GM12878 (cell line): ENCODE measurements around the gene EFCAB9. TPM values are rescaled to one million over a fixed set of nuclear protein-coding genes. Genes with fewer than 3 reads are reported as not detected.

Source experiments
- BACH1 ChIP-seq: fragments of 450-650 bp; IDR thresholded peaks from 2 replicates; pipeline ENCODE4 v1.6.1; 2017; ENCODE audit warnings: mild to moderate bottlenecking, borderline replicate concordance
- BHLHE40 ChIP-seq, 2 experiments: fragments of 450-650 bp in 1 of 2; IDR thresholded peaks; 2 replicates each; pipeline ENCODE4 v1.6.1; 2011 to 2017; ENCODE audit warnings: low read depth in 2 of 2, borderline replicate concordance in 1 of 2, improper control_type of control experiment in 1 of 2, low read length in 1 of 2, mild to moderate bottlenecking in 1 of 2
- CHD1 ChIP-seq: IDR thresholded peaks from 2 replicates; pipeline ENCODE4 v1.6.1; 2012; ENCODE audit warnings: low read depth, low read length, improper control_type of control experiment
- MEF2A ChIP-seq: IDR thresholded peaks from 2 replicates; pipeline ENCODE4 v1.6.1; 2011; ENCODE audit warnings: low read depth, mild to moderate bottlenecking, low read length, moderate library complexity; ENCODE audit not compliant: insufficient read depth
- MTA2 ChIP-seq: fragments of 450-650 bp; IDR thresholded peaks from 2 replicates; pipeline ENCODE4 v1.6.1; 2016; ENCODE audit warnings: low read depth, mild to moderate bottlenecking, moderate library complexity
- POLR2A ChIP-seq: IDR thresholded peaks from 2 replicates; pipeline ENCODE4 v1.6.1; 2011; ENCODE audit warnings: low read depth, mild to moderate bottlenecking, low read length
- POLR2AphosphoS2 ChIP-seq: IDR thresholded peaks from 2 replicates; pipeline ENCODE4 v1.6.1; 2011; ENCODE audit warnings: low read depth, mild to moderate bottlenecking, low read length, improper control_type of control experiment, moderate library complexity
- SIN3A ChIP-seq: IDR thresholded peaks from 2 replicates; pipeline ENCODE4 v1.6.1; 2012; ENCODE audit warnings: low read depth, low read length, improper control_type of control experiment
- SREBF2 ChIP-seq: IDR thresholded peaks from 2 replicates; pipeline ENCODE4 v1.6.1; 2012; ENCODE audit warnings: mild to moderate bottlenecking, low read length
- TCF12 ChIP-seq: IDR thresholded peaks from 2 replicates; pipeline ENCODE4 v1.6.1; 2011; ENCODE audit warnings: low read depth, mild to moderate bottlenecking, low read length
- ZSCAN29 ChIP-seq: fragments of 450-650 bp; IDR thresholded peaks from 2 replicates; pipeline ENCODE4 v1.6.1; 2017; ENCODE audit warnings: mild to moderate bottlenecking, moderate library complexity
- polyA plus RNA-seq, 11 experiments: library from polyadenylated mRNA; depleted of rRNA in 4 of 11; unstranded in 6 of 11; stranded (reverse) in 5 of 11; fragments of >200 nt; fragmentation: Nextera tagmentation in 4 of 11; fragmentation: Illumina TruSeq in 1 of 11; extraction: Ambion mirVana in 4 of 11; extraction: Trizol in 1 of 11; gene quantifications; 1 replicate in 1 of 11; 2 replicates in 10 of 11; pipeline versions ENCODE4 v1.2.1 to v1.2.3, GENCODE V29; 2011 to 2016; ENCODE audit warnings: inconsistent platforms in 2 of 11, missing spikeins in 2 of 11, low read depth in 1 of 11
- total RNA-seq, 4 experiments: library from RNA; depleted of rRNA in 3 of 4; stranded (reverse); fragments of >200 nt in 3 of 4; fragmentation: Illumina TruSeq in 1 of 4; extraction: Trizol in 1 of 4; gene quantifications; 2 replicates each; pipeline versions ENCODE4 v1.2.1 to v1.2.3, GENCODE V29; 2013 to 2021
- TF ChIP-seq, protein P1 (sequence below): fragments of 450-650 bp; IDR thresholded peaks from 2 replicates; pipeline ENCODE4 v1.6.1; 2017; ENCODE audit warnings: mild to moderate bottlenecking, low read depth, inconsistent platforms; ENCODE audit not compliant: poor library complexity, severe bottlenecking
- TF ChIP-seq, protein P2 (sequence below): fragments of 450-650 bp; formaldehyde crosslinking; IDR thresholded peaks from 2 replicates; pipeline ENCODE4 v1.5.0; 2022; ENCODE audit warnings: mild to moderate bottlenecking, missing genetic modification characterization
- TF ChIP-seq, protein P3 (sequence below): fragments of 450-650 bp; IDR thresholded peaks from 2 replicates; pipeline ENCODE4 v1.6.1; 2018; ENCODE audit warnings: borderline replicate concordance, mild to moderate bottlenecking; ENCODE audit not compliant: partially characterized antibody
- TF ChIP-seq, protein P4 (sequence below): IDR thresholded peaks from 2 replicates; pipeline ENCODE4 v1.6.1; 2011; ENCODE audit warnings: mild to moderate bottlenecking, low read depth, low read length, moderate library complexity; ENCODE audit not compliant: insufficient replicate concordance
- TF ChIP-seq, protein P5 (sequence below), 3 experiments: IDR thresholded peaks in 2 of 3; conservative IDR thresholded peaks in 1 of 3; 2 replicates each; pipeline ENCODE4 v1.5.1; 2011; ENCODE audit warnings: low read depth in 3 of 3, low read length in 3 of 3, mild to moderate bottlenecking in 3 of 3, control low read depth in 2 of 3, moderate library complexity in 2 of 3, inconsistent platforms in 1 of 3, mixed read lengths in 1 of 3; ENCODE audit not compliant: control insufficient read depth in 2 of 3, insufficient read depth in 1 of 3; ENCODE audit errors: extremely low read depth in 1 of 3

EFCAB9 gene
- total and polyA plus RNA-seq, 10 of the 15 experiments (the other 5 are each of a cell fraction or from before 2014, with no cell fraction given), result 0.73 TPM; not detected in 9

DNA sequence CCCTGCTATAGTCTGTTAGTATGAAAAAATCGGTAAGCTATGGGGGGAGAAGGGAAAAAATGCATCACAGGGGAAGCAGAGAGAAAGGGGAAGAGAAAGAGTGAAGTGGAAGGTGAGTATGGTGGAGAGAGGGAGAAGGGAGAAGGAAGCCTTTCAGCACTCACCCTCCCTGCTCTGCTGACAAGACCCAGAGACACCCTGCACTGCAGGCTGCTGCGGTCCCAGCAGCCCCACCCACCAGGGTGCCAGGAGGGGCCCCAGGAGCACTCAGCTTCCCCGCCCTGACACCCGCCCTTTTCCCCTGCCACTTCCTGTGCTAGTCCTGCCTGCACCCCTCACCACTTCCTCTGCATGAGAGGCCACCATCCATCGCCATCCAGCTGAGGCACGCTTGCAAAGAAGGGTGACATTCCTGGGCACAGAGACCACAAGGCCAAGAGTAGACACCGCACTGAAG, 18.7 kb upstream of the EFCAB9 start (continued):
- TF ChIP-seq, protein P1, sequence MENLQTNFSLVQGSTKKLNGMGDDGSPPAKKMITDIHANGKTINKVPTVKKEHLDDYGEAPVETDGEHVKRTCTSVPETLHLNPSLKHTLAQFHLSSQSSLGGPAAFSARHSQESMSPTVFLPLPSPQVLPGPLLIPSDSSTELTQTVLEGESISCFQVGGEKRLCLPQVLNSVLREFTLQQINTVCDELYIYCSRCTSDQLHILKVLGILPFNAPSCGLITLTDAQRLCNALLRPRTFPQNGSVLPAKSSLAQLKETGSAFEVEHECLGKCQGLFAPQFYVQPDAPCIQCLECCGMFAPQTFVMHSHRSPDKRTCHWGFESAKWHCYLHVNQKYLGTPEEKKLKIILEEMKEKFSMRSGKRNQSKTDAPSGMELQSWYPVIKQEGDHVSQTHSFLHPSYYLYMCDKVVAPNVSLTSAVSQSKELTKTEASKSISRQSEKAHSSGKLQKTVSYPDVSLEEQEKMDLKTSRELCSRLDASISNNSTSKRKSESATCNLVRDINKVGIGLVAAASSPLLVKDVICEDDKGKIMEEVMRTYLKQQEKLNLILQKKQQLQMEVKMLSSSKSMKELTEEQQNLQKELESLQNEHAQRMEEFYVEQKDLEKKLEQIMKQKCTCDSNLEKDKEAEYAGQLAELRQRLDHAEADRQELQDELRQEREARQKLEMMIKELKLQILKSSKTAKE, result no peak
- TF ChIP-seq CHD1 (0 out of 2 replicates have a peak, but pooled peaks have one; percentile 47), BHLHE40 (IDR thresholded peaks at IDR 0.05; ENCODE audit: borderline replicate concordance in 1 of 2, low read depth in 2 of 2, low read length in 1 of 2) (peak; percentile 53 to 66; a peak in 1 of 4 replicates), SIN3A (no peak; the same call in none of the 2 replicates), POLR2AphosphoS2 (no peak), BACH1 (no peak), TCF12 (0 out of 2 replicates have a peak, but pooled peaks have one; percentile 49), MTA2 (peak; percentile 32; the same call in 1 of the 2 replicates), ZSCAN29 (no peak), POLR2A (peak; percentile 70; the same call in 1 of the 2 replicates), MEF2A (no peak), SREBF2 (no peak)
- TF ChIP-seq, protein P2, sequence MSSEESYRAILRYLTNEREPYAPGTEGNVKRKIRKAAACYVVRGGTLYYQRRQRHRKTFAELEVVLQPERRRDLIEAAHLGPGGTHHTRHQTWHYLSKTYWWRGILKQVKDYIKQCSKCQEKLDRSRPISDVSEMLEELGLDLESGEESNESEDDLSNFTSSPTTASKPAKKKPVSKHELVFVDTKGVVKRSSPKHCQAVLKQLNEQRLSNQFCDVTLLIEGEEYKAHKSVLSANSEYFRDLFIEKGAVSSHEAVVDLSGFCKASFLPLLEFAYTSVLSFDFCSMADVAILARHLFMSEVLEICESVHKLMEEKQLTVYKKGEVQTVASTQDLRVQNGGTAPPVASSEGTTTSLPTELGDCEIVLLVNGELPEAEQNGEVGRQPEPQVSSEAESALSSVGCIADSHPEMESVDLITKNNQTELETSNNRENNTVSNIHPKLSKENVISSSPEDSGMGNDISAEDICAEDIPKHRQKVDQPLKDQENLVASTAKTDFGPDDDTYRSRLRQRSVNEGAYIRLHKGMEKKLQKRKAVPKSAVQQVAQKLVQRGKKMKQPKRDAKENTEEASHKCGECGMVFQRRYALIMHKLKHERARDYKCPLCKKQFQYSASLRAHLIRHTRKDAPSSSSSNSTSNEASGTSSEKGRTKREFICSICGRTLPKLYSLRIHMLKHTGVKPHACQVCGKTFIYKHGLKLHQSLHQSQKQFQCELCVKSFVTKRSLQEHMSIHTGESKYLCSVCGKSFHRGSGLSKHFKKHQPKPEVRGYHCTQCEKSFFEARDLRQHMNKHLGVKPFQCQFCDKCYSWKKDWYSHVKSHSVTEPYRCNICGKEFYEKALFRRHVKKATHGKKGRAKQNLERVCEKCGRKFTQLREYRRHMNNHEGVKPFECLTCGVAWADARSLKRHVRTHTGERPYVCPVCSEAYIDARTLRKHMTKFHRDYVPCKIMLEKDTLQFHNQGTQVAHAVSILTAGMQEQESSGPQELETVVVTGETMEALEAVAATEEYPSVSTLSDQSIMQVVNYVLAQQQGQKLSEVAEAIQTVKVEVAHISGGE, result no peak
- TF ChIP-seq, protein P3, sequence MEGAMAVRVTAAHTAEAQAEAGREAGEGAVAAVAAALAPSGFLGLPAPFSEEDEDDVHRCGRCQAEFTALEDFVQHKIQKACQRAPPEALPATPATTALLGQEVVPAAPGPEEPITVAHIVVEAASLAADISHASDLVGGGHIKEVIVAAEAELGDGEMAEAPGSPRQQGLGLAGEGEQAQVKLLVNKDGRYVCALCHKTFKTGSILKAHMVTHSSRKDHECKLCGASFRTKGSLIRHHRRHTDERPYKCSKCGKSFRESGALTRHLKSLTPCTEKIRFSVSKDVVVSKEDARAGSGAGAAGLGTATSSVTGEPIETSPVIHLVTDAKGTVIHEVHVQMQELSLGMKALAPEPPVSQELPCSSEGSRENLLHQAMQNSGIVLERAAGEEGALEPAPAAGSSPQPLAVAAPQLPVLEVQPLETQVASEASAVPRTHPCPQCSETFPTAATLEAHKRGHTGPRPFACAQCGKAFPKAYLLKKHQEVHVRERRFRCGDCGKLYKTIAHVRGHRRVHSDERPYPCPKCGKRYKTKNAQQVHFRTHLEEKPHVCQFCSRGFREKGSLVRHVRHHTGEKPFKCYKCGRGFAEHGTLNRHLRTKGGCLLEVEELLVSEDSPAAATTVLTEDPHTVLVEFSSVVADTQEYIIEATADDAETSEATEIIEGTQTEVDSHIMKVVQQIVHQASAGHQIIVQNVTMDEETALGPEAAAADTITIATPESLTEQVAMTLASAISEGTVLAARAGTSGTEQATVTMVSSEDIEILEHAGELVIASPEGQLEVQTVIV, result no peak
- TF ChIP-seq, protein P4, sequence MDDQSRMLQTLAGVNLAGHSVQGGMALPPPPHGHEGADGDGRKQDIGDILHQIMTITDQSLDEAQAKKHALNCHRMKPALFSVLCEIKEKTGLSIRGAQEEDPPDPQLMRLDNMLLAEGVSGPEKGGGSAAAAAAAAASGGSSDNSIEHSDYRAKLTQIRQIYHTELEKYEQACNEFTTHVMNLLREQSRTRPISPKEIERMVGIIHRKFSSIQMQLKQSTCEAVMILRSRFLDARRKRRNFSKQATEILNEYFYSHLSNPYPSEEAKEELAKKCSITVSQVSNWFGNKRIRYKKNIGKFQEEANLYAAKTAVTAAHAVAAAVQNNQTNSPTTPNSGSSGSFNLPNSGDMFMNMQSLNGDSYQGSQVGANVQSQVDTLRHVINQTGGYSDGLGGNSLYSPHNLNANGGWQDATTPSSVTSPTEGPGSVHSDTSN, result peak; percentile 4
- TF ChIP-seq, protein P5, sequence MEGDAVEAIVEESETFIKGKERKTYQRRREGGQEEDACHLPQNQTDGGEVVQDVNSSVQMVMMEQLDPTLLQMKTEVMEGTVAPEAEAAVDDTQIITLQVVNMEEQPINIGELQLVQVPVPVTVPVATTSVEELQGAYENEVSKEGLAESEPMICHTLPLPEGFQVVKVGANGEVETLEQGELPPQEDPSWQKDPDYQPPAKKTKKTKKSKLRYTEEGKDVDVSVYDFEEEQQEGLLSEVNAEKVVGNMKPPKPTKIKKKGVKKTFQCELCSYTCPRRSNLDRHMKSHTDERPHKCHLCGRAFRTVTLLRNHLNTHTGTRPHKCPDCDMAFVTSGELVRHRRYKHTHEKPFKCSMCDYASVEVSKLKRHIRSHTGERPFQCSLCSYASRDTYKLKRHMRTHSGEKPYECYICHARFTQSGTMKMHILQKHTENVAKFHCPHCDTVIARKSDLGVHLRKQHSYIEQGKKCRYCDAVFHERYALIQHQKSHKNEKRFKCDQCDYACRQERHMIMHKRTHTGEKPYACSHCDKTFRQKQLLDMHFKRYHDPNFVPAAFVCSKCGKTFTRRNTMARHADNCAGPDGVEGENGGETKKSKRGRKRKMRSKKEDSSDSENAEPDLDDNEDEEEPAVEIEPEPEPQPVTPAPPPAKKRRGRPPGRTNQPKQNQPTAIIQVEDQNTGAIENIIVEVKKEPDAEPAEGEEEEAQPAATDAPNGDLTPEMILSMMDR (IDR thresholded peaks at IDR 0.05 in 2 of 3, conservative IDR thresholded peaks at IDR 0.05 in 1 of 3; ENCODE audit: control insufficient read depth in 2 of 3, extremely low read depth in 1 of 3, insufficient read depth in 1 of 3, low read depth in 3 of 3, low read length in 3 of 3), result no peak
